ENCODE results near the gene PTCD2. TPM values are rescaled to one million over a fixed set of nuclear protein-coding genes. Genes with fewer than 3 reads are reported as not detected.

Gene PTCD2
- total and polyA plus RNA-seq, 2 donors (not counting 3 experiments of a cell fraction or from before 2014, with no cell fraction given), result 4.3 to 6.7 TPM

GRCh38 chr5:72294473-72294872 lies 25.7 kb upstream of the PTCD2 start:
- DNase-seq (ENCODE audit: low read depth, low spot score) (no peak), FAIRE-seq (no peak)
- intact Hi-C loops (cut with micrococcal nuclease), result no loop called here
- Histone ChIP-seq H3K9me3 (replicated peaks; ENCODE audit: control insufficient read depth, insufficient read depth, low read length) (no peaks in the 10 kb centered on the region), H2AFZ (ENCODE audit: low read depth, low read length) (no peak overlapping the region), H4K20me1 (replicated peaks; ENCODE audit: control insufficient read depth, extremely low read depth, insufficient read depth, low read length) (no peaks in the 10 kb centered on the region), H3K4me3 (replicated peaks in 1 of 3; ENCODE audit: insufficient read depth in 1 of 3, low read depth in 1 of 3, low read length in 3 of 3) (no peak overlapping the region), H3K4me2 (ENCODE audit: insufficient read depth, low read length) (no peak overlapping the region), H3K36me3 (ENCODE audit: control insufficient read depth in 2 of 2, extremely low read depth in 1 of 2, insufficient read depth in 2 of 2, low read length in 2 of 2) (peaks cover 2 to 4% of the 10 kb centered on the region in 2 experiments), H3K27ac (ENCODE audit: insufficient read depth, low read depth, low read length) (no peak overlapping the region), H3K27me3 (ENCODE audit: control insufficient read depth in 2 of 2, insufficient read depth in 2 of 2, low read length in 2 of 2) (no peaks in the 10 kb centered on the region), H3K9ac (replicated peaks; ENCODE audit: extremely low read depth, insufficient read depth, low read length) (no peak overlapping the region), H3K4me1 (ENCODE audit: control insufficient read depth, extremely low read depth, insufficient read depth, low read length) (no peaks in the 10 kb centered on the region), H3K9me1 (replicated peaks; ENCODE audit: control insufficient read depth, extremely low read depth, insufficient read depth, low read length) (no peaks in the 10 kb centered on the region), H3K79me2 (ENCODE audit: control insufficient read depth, insufficient read depth, low read length) (peaks cover 9% of the 10 kb centered on the region)
- ChIA-PET POLR2A (no interaction called here), CTCF (no interaction called here)
- TF ChIP-seq JUN (IDR thresholded peaks at IDR 0.05; ENCODE audit: borderline replicate concordance, insufficient read depth, insufficient read length, low read depth) (no peak), MAX (IDR thresholded peaks at IDR 0.05; ENCODE audit: insufficient read depth, insufficient read length) (no peak), POLR2A (IDR thresholded peaks at IDR 0.05; ENCODE audit: low read depth, low read length) (no peak), MYC (IDR thresholded peaks at IDR 0.05; ENCODE audit: low read depth, low read length) (no peak), GATA2 (IDR thresholded peaks at IDR 0.05; ENCODE audit: insufficient read depth, insufficient read length, low read depth, low read length) (no peak), POLR2AphosphoS5 (IDR thresholded peaks at IDR 0.05; ENCODE audit: insufficient read depth, low read depth, low read length) (no peak)
- TF ChIP-seq, protein P1, sequence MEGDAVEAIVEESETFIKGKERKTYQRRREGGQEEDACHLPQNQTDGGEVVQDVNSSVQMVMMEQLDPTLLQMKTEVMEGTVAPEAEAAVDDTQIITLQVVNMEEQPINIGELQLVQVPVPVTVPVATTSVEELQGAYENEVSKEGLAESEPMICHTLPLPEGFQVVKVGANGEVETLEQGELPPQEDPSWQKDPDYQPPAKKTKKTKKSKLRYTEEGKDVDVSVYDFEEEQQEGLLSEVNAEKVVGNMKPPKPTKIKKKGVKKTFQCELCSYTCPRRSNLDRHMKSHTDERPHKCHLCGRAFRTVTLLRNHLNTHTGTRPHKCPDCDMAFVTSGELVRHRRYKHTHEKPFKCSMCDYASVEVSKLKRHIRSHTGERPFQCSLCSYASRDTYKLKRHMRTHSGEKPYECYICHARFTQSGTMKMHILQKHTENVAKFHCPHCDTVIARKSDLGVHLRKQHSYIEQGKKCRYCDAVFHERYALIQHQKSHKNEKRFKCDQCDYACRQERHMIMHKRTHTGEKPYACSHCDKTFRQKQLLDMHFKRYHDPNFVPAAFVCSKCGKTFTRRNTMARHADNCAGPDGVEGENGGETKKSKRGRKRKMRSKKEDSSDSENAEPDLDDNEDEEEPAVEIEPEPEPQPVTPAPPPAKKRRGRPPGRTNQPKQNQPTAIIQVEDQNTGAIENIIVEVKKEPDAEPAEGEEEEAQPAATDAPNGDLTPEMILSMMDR (IDR thresholded peaks at IDR 0.05; ENCODE audit: extremely low read depth in 1 of 2, insufficient read depth in 1 of 2, low read depth in 1 of 2, low read length in 2 of 2), result no peak
- dilution Hi-C loops (cut with MboI; ENCODE audit: extremely low pct_ligation_motif_present, low sequenced_read_pairs), result no loop called here
- BruUV-seq (replicated peaks), result no TSS peak
